ENCODE results near the gene AHCYL1.

The AHCYL1 gene

DNA sequence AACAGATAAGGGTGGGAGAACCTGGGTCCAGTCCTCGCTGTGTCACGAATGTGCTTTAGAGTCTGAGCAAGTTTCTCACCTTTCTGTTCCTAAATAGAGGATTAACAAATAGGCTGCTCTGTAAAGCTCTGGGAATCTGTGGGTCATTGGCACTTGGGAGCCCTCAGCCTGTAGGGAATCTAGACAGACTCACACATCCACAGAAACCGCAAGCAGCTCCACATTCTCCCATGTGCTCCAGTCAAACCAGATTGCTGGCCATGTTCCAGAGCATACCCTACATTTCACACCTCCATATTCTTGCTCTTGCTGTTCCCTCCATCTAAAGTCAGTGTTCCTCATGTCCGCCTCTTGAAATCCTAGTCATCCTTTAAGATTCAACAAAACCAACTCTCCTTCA lies 7.8 kb upstream of the AHCYL1 start:
- DNase-seq (ENCODE audit: low read depth): no peak

DNA sequence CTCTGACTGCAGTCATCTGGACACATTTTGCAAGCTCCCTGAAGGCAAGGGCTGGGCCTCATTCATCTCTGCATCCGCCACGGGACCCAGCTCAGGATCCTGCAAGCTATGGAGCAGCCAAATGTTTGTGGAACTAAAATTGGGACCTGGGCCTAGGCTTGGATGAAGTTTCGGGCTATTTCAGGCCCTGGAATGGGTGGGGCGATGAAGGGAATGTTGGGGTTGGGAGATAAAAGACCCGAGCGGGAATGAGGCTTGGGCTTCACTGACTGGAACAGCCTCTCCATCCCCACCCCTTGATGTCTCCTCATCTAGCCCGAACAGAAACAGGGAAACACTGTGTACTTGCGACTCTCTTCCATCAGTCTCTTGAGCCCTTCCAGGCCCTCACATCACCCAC lies 7.3 kb upstream of the AHCYL1 start:
- DNase-seq (ENCODE audit: low read depth): no peak

DNA sequence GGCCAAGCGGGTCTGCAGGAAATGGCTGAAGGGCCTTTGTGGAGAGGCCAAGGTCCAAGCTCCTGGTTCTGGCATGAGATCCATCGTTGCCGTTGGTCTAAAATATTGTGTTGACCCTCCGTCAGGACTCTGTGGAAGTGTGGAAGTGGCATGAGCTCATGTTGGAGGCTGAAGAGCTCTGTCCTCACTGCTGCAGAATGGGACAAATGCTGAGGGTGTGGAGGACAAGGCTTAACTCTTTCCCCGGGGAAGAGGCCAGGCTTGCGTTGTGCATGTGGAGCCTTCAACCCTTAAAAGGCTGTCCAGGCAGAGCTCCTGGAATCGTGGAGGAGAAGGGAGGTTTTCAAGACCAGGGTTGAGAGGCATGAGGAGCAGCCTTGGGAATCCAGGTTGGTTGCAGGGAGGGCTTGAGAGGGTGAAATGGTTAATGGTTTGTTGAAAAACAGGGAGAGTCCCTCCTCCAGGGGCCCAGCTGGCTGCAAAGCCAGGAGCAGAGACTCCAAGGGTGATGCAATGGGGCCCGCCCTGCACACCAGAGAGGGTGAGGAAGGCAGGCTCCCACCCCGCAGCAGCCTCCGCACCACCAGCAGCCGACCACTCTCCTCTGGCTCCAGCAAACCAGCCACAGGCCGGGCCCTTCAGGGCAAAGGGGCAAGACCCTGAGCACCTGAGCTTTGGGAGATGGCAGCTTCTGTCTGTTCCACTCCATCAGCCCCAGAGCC lies 6.7 kb upstream of the AHCYL1 start:
- DNase-seq (ENCODE audit: low read depth): no peak

DNA sequence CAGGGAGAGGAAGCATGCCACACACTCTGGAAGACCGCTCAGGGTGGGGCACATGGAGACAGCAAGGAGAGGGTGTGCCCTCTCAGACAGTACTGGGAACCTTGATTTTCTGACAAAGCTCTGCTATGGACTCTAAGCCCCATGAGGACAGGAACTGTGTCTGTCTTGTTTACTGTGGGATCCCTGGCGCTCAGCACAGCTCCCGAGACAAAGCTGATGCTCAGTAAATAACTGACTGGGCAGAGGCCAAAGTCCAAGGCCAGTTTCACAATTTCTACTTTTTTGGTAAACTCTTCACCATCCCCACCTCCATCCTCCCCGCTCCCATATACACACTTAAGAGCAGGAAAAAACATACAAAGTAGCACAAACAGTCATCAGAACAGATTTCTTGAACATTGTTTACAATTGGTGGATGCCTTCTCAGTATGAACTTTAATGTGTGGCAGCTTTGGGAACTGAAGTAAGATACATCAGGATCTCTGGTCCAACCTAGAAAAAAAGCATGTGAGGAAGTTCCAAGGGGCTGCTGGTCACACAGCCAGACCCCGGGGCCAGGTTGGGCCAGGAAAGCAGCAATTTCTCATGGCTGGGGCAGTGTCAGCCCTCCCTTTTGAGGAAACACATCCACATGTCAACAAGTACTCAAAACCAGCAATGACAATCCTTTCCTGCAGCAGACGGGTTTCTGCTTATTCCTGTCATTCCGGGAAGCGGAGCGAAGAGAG lies 5.6 kb upstream of the AHCYL1 start:
- no peak for DNase-seq (ENCODE audit: low read depth)

DNA sequence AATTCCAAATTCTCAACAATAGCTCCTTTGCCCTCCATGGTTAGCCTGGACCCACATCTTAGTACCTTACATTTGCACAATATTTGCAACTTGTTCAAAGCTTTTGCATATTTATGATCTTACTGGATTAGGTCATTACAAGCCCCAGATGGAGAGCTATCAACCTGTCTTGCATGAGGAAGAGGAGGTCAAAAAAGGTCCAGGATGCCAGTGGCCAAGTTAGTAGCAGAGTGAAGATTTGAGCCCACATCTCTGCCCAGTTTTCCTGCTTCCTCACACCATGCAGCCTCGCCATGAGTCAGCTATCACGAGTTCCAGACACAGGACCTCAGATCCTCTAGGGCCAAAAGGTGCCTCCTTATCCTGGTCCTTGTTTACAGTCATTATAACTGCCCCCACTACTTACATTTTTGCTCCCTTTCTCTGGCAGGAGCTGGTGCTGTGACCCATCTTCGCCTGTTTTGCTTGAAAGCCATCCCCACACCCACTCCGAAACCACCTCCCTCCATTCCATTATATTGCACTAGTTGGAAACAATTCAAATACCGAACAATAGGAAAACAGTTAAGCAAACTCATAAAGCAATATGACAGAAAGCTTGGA lies 5.0 kb upstream of the AHCYL1 start:
- DNase-seq (ENCODE audit: low read depth): no peak

DNA sequence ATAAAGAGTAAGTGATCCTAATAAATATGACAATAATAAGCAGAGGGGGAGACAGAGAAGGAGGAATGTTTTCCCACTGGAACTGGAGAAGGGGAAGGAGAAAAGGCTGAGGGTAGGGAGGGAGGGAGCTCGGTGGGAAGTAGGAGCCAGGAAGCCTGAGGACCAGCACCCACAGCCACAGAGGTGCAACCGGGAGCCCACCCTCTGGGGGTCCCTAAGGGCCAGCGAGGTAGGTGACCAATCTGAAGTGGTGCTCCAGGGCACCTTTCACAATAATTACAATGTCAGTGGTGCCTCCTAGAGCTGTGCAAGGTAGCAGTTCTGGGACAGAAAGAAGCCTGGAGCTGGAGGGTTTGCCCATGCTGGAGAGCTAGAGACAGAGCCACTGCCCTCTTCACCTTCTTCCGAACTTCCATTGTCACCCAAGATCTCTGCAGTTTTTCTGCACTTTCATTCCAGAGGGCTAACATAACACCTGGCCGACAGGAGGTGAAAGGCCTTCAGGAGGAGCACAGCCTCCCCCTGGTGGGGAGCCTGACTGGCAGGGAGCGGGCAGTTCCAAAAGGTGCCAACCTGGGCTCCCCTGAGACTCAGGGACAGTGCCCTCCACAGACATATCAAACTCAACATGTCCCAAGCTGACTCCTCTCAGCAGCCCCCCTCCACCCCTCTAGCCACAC lies 4.1 kb upstream of the AHCYL1 start:
- no peak for DNase-seq (ENCODE audit: low read depth)

DNA sequence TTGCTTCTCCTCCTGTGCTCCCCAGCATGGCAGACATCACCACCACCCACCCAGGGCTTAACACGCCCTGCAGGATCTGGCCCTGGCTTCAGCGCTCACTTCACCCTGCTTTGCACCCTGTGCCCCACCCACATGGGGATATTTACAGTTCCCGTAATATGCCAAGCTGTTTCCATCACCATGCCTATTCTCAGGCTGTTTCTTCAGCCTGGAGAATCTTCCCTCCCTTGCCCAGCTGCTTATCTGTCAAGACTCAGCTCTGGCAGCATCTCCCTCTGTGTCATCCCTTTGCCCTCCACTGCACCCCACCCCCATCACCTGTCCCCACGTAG lies 3.6 kb upstream of the AHCYL1 start:
- DNase-seq (ENCODE audit: low read depth): no peak

DNA sequence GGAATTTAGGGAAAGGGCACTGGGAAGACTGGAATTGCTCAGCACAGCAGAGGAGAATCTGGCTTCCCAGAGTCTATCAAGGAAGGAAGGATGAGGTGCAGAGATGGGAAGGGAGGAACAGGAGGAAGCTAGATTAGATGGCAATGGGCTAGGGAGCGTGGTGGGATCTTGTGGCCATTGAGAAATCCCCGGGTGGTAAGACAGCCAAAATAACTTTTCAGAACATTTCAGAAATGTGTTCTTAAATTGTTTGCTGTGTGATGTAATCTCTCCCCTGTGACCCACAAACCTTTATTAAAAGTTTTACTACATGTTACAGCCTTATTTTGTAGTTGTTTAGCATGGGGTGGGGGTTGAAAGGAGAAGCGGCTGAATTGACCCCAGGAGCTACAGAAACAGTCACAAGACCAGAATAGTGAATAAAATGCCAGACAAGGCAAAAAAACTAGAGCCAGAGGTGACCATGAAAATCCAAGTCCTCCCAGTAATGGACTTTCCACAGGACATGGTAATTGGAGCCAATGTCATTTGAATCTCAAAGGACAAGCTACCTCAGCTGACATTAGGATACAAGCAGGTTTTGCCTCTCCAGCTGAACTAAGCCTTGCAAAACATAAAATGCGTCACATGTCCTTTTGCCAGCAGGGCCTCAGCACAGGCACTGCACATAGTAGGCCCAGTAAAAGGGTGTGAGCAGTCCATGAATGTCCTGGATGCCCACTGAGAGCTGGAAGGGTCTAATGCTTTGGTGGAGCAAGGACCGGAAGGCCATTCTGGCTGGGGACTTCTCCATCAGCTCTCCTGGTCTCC lies 980 bp upstream of the AHCYL1 start:
- DNase-seq (ENCODE audit: low read depth): no peak

DNA sequence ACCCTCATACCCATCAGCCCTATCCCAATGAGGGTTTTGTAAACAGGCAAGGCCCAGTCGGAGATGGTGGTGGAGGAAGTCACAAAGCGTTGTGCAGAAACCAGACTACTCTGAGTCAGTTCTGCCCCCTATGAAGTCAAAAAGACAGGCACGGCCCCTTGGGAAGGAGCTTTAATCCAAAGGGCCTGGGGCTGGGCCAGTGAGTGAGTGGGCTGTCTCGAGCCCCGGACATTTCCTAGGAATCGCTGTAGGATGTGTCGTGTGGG lies 442 bp upstream of the AHCYL1 start:
- DNase-seq (ENCODE audit: low read depth): no peak

DNA sequence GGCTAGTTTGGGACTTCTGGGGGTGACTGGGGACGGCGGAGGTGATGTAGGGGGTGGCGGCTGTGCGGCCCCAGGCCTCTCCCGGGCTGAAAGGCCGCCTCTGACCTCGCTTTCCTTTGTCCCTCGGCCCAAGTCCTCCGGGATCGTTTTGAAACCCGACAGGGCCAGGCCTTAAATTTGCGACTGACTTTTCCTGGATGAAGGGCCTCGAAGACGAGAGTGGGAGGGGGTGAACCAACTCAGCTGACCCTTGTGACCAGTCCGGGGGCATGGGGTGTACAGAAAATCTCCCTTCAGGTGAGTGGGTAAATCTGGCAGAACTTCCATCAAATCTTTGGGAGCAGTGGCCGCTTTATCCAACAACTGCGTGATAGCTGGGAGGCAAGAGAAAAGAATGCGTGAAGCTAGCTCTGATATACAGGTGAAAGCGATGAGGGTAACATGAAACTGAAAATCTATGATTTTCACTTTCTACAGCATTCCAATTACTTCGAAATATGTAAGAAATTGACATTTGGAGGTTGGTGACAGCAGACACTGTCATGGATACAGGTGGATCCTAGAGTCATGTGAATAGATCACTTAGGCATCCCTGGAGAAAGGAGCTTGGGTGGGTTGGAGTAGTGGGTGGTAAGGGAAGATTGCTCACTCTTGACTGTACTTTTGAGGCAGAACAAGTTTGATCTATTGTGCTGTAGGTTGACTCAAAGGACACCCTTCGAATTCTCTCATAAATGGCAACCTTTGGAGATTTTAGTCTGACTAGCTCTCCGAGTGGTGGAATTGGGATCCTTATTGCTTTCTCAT lies 885 bp downstream of the AHCYL1 start:
- DNase-seq (ENCODE audit: low read depth): no peak

DNA sequence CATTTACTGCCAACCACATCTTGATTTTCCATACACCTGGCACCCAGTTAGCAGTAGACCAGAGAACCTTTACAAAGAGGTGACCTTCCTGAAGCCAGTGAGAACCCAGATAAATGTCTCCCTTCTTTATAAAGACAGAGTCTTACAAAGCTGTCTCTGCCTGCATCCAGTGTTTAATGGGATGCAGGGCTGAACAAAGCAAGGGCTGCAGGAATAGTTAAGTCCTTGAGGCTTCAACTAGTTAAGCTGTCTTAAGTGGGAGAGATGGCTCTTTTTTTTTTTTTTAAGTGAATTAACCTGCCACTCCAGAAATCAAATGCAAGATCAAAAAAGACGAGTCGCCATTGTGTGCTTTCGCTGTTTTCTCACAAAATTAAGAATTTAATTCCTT lies 1.5 kb downstream of the AHCYL1 start:
- DNase-seq (ENCODE audit: low read depth): no peak

DNA sequence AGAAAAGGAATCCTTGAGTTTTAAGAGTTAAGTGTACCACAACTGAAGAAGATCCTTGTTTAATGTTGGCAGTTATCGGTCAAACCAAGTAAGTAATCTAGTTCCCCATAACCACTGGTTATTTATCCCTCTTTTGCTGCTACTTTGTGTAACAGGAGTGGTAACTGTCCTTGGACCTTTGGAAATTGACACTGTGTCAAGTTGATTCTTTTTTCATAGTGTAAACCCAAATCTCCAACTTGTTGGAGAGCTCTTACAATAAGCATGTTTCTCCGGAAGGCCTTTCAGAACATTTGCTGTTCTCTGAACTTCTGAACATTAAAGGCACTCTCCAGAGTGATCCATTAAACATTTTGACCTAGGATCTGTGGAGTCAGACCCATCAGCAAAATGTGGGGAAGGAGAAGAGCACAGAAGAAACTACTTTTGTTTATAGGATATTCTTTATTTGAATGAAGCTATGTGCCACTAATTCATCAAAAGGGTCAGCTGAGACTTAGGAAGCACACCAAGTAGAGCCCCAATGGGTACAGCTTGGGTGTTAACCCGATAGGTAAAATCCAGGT lies 3.9 kb downstream of the AHCYL1 start:
- DNase-seq (ENCODE audit: low read depth): no peak

DNA sequence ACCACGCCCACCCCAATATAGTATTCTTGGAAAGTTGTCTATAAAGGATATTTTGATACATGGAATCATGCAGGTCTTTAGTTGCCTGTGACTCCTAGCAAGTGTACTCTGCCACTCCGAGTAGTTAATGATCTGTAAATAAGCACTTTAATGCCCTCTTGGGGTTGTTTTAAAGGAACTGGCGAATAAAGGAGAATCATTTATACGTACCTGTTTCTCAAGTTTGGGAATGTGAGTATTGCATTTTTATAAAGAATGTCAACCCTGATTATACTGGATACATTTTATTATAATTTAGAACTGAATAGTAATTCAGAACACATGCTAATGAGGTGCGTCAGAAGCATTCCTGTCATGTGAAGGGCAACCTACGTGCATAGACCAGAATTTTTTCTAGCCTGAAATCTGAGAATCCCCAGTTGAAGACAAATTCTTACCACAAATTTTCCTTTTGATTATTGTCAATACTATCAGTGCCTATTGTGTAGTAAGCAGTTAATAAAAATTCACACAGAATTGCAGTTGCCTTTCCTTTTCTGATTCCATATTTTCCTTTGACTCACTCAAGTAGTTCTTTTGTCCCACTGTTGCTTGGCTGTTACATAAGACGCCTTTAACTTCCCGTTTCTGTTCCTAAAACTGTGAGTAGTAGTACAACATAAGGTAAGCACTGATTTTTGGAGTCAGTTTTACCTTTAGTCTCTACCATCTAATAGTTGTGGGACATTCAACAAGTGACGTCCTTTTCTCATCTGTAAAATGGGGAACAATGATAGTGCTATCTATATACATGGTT lies 5.1 kb downstream of the AHCYL1 start:
- DNase-seq (ENCODE audit: low read depth): no peak

DNA sequence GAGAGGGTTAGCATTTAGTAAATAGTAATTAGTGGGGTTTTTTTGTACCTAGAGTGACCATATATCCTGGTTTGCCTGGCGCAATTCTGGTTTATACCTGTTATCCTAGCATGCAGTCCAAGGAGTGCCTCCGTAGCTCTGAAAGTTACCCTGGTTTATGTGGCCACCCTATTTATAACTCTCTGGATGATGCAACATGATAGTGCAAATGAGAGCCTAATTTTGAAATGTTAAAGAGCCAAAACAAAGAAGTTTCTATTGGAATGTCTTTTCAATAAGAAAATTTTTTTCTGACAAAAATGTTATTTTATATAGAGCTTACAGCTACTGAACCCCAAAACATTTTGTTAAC lies 5.7 kb downstream of the AHCYL1 start:
- no peak for DNase-seq (ENCODE audit: low read depth)

DNA sequence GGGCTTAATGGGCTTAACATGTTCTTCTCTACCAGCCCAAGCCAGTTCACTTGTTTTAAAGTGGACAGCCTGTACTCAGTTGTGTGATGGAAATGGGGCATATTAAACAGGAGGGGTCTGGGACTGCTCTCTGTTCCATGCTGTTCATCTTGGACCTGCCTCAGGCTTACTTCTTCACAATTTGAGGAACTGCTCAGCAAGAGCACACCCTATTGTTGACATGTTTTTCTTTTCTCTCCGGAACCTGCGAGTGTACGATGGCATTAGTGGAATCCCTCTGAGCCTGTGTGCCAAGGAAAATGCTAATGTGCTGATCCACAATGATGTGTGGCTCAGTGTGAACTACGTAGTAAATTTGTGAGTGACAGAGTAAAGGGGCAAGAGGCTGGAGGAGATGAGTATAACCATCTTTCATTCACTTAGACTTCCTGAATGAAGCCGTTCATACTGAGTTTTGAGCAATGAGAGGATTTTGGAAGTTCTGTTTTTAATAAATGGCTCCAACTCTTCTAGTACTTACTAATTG lies 6.9 kb downstream of the AHCYL1 start:
- DNase-seq (ENCODE audit: low read depth): no peak

DNA sequence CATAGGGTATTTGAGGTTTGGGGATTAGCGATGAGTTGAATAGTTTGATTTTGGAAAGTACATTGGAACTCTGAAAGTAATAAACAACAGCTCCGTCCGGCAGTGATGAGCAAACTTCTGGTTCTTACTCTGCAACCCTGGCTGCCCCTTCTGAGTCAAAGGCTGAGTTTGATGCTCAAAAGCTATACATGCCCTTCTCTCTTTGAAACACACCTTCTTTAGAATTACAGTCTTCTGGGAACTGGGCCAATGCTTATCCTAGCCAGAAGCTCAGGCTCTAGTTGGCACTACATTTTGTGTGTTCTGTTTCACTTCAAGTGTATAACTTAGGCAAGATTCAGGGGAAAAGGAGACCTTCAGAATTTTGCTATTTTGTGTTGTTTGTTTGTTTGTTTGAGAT lies 9.3 kb downstream of the AHCYL1 start:
- no peak for DNase-seq (ENCODE audit: low read depth)

DNA sequence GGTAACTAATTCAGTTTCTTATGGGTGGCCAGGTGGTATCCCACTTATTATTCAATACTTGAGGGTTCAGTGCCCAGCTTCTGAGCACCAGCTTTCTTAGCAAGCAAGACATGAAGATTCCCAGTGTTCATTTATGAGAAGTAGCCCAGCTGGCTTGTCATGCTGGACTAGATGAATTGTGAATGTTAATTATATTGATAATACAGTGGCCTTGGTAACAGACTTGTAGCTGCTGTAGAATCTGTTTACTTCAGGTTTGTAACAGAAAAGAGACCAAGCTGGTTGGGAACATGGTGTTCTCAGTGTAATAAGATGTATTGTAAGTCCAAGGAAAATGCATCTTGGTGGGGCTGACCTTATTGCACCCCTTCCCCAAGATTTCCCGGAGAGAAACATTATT lies 10.1 kb downstream of the AHCYL1 start:
- no peak for DNase-seq (ENCODE audit: low read depth)

DNA sequence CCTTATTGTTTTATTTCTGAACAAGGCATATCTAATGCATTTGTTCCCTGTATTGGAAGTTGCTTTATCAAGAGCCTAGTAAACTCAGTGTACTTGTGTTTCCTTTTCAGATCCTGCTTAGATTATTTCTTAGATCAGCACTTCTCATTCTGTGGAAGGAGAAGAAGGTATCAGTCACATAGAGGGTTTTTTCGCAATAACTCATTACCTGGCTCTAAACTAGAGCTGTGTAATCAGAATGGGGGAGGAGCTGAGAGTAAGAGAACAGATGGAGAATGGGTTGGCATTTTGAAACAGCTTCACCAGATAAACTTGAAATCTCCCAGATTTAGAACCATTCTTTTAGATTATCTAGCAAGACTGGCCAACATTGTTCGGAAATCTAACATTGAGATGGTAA lies 11.0 kb downstream of the AHCYL1 start:
- no peak for DNase-seq (ENCODE audit: low read depth)

DNA sequence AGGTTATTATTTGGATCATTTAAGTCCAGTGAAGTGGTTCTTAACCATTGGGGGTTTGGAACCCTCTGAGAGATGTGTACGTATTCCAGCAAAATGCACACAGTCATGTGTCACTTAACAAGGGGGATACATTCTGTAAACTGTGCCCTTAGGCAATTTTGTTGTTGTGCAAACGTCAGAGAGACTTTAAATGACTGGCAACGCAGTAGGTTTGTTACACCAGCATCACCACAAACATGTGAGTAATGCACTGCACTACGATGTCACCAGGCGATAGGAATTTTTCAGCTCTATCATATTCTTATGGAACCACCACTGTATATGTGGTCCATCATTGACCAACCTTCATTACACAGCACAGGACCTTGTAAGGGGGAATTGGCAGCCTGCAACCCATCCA lies 11.9 kb downstream of the AHCYL1 start:
- no peak for DNase-seq (ENCODE audit: low read depth)

DNA sequence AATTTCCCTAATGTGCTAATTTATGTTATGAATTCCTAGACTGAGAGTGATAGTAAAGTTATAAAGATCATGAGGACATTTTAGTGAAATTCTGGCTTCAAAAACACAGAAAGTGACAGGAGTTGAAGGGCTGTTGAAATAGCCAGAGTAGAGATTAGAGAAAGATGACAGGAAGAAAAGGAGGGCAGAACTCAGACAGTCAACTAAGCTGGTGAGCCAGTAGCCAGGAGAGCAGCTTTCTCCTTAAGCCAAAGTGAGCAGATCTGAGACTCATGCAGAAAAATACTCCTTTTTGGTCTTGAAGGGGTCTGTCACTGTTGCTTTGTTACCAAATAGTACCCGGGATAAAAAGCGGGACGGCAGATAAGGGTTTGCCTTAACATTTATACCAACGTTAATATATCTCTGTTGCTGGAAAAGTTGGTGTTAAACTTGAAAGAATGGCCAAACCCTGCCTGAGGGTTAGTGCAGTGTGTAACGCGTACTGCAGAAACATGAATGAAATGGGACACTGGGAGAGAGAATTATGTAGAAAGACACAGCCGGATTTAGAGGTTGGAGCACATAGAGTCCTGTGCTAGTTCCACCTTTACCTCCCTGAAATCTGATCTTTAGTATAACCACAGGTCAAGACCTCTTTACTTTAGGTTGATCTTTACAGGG lies 12.8 kb downstream of the AHCYL1 start:
- DNase-seq (ENCODE audit: low read depth): no peak
